Stimulated activated CD4-positive, alpha-beta T cell treated with anti-CD3 and anti-CD28 coated beads, Interleukin-4, amount 100 ng/mL, for 48 hours (primary cell): Measurements from ENCODE around the gene NTN1.
"Not testable (repeated sequence)": the region's sequence is repeated elsewhere in the genome, so short reads cannot be mapped to it uniquely, and the experiment has no call there.

Experiments used
- DNase-seq, 2 donors: peaks; one replicate each; pipeline ENCODE4 v3.0.0-alpha.2; 2020; ENCODE audit warnings: low read depth in 2 of 2

NTN1 gene

DNA sequence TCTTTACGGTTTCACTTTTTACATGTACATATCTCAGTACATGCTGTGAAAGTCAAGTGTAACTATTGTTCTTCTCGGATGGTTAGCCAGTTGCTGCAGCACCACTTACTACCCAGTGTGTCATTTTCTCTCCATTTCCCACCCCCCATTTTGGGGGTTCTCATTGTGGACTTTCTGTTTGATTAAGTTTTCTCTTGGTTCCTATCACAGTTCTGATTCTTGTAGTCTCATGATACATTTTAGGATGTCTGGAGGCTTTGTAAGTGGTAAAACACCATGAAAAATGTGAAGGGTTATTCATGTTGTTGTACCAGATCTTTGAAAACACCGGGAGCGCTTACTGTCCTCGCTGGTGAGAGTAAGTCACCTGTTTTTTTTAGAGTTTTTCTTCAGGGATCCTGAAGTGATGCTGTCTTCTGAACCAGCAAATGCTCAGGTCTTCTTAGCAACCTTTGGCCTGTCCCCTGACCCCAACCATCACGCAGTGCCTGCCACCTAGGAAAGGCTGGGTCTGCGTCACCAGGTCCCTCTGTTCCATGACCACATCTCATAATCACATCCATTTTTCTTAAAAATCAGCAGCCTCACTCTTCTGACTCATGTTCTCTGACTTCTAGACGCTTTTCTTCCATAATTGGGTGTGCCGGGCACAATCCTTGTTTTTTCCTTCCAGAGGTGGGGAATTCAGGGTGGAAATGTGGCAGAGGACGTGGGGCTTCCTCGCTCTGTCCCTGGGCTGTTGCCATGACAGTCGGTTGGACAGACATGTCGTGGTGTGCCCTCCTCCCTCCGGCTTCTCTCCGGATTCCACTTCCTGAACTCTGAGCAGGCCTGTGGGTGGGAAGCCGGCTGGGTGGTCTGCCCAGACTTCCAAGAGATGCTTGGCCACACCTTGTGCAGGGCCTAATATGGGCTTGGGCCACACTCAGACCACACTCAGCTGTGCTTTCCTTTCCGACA lies 102.6 kb downstream of the NTN1 start:
- DNase-seq: no peak

DNA sequence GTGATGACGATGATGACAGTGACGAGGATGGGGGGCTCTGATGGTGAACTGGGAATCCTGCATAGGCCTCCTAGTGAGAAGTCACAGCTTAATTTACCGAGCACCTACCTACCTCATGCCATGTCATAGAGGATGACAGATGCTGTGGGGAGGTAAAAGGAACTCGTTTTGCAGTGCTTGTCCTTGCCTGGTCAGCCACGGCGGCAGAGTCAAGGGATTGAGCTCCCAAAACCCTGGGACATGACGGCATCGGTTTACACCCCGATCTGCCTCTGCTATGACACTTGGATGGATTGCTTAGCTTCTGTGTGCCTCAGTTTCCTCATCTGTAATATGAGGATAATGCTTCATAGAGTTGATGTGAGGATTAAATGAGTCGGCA lies 103.2 kb downstream of the NTN1 start:
- DNase-seq: no peak

- no peak for DNase-seq
Observed at GRCh38 chr17:9125722-9126121, 104.4 kb downstream of the NTN1 start.

- no peak for DNase-seq
Observed at GRCh38 chr17:9127340-9127739, 106.0 kb downstream of the NTN1 start.

GRCh38 chr17:9131371-9131770 lies 110.1 kb downstream of the NTN1 start:
- DNase-seq: no peak

DNA sequence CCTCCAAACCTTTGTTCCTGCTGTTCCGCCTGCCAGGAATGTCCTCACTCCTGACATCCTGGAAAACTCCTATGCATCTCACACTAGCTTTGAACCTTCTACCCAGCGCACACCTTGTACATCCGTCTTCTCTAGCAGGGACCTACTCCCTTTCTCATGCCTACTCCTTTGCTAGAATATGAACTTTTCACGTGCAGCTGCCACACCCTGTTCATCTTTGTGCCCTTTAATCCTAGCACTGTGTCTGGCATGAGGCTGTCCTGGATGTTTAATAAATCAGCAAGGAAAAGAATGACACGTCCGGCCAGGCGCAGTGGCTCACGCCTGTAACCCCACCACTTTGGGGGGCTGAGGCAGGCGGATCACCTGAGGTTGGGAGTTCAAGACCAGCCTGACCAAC lies 111.0 kb downstream of the NTN1 start:
- DNase-seq: no peak

DNA sequence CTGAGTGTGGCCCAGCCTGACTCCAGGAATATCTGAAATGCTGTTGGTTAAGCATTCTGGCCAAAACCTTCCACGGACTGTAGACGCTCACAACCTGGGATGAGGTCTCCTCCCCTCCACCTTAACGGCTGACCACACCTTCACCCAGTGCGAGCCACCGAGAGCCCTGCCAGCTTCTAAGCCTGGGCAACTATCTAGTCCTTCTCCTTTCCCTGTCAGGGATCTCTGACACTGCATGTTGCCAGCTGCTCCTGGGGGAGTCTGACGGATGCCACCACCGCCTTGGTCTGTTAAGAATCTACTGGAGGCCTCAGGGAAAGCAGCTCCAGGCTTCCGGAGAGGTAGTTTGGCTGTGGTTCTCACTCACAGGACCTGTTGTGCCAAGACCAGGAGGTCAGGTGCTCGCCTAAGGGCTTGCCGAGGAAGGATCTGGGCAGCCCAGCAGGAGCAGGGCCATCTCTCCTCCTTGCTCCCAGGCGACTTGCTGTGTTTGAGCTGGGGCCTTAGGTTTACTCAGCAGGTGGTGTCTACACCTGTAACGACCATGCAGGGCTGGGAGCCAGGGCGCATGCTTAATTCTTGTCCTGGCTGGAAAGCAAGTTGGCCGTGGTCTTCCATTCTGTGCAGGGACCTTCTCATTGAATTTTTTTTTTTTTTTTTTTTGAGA lies 111.8 kb downstream of the NTN1 start:
- no peak for DNase-seq

DNA sequence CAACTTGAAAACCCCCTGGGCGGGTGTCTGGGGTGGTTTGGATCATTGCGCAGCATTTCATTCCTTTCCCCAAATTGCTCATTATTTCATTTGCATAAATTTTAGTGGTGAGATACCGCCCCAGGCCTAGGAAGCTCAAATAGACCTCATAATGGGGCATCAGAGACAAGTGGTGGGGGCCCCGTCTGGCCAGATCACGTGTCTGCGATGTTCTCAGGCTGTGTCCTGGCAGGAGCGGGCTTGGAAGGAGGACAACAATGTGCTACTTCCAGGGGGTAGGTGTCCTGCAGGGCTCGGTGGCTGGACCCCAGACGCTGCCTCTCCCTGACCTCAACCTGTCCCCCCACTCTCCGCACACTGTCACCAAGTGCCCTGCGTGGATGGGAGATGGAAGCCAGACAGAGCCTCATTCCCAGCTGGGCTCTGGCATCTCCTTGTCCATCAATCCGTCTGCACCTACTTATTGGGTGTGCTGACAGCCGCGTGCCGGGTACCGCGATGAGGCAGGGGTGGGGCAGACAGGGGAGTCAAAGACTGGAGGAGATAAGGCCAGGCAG lies 116.9 kb downstream of the NTN1 start:
- no peak for DNase-seq

DNA sequence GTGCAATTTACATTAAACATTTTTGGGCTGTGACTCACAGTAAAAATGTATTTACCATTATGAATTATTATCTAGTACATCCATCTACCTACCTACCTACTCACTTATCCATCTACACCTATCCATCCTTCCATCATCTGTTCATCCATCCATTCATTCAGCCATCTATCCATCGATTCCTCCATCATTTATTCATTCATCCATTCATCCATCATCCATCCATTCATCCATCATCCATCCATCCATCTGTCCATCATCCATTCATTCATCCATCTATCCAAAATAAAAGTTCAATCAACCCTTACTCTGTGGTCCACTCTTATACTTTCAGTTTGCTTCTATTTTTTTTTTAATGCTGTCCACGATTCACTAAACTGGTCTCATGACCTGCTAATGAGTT lies 118.4 kb downstream of the NTN1 start:
- DNase-seq: no peak

DNA sequence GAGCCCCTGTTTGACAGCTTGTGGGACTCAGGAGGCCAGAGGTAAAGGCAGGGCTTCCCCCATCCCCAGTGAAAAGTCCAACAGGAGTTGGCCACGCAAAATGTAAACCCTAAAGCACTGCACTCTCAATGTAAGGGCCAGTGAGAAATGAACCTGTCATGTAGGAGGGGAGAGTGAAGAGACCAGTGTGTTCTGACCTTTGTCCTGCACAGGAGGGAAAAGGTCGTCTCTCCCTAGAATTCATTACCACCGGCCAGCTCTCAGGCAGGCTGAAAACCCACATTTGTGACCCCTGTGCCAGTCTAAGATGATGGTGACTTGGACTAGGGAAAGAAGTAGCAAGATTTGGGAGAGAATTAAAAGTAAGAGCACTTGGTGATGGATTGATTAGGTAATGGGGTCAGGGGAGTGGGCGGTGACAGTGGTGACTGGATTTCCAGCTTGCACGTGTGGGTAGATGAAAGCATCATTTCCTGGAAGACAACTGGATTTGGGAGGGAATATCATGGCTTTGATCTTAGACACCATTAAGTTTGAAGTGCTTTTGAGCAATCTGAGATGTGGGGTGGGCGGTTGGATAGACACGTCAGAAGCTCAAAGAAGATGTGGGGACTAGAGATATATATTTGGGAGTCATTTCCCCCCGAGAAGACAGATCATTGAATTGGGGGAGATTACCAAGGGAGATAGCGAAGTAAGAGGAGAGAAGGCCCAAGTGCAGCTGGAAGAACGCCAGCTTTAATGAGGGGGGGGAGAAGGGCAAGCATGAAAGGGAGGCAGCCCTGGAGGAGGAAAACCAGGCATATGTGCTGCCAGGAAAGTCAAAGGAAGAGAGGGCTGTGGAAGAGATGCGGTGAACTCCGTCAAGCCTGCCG lies 119.5 kb downstream of the NTN1 start:
- peak in 1 of 2 donors; percentile 4 for DNase-seq

- no peak for DNase-seq
Observed at GRCh38 chr17:9141425-9141753, 120.1 kb downstream of the NTN1 start.

DNA sequence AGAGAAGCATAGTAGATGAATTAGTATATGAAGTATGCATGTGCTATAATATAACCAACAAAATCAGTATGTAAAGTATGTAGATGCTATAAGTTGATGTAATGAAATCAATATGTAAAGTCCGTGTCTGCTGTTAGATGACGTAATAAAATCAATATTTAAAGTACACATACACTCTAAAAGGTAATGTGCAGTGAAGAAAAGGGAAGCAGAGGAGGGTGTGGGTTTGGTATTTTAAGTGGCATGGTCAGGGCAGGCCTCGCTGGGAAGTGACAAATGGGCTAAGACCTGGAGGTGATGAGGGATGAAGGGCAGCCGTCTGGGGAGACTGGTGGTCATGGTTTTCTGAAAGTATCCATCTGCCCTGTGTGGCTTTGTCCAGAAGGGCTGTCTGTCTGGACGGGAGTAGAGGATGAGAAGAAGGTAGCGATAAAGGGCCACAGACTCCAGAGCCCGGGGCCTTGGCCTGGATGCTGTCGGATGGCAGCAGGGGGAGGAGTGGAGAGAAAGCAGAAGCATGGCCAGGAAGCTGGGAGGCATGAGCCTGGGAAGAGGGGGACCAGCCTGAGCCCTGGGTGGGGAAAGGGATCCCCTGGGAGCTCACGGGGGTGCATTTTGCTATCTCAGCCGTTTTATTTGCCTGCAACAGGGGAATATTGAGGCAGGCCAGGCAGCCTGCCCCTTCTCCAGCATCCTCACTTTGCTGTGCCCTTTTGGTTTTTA lies 121.6 kb downstream of the NTN1 start:
- DNase-seq: no peak

- no peak for DNase-seq
Observed at GRCh38 chr17:9144502-9145249, 123.4 kb downstream of the NTN1 start.

GRCh38 chr17:9146064-9146463 lies 124.8 kb downstream of the NTN1 start:
- DNase-seq: no peak

DNA sequence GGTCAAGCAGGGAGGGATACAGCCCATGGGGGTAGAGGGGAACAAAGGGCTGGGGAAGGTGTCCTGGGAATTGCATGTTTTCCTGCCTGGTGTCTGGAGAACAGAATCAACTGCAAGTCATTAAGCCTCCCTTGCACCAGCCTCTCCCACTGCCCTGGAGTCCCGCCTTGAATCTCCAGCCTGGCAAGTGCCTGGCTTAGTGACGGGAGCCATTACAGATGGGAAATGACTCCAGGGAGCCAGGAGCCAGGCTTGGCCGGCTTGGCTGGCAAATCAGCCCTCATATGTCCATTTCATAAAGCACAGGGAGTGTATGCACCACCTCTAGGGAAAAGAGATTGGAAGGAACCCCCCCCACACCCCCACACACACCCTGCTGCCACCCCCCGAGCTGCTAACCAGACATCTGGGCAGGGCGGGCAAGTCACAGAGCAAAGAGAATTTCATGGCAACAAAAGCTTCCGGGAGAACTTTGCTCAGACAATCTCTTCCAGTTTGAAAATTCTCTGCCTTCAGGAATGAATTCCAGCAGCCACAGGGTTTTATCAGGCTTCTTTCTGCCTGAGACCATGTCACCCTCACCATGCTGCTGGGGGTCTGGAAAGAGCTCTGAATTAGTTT lies 127.7 kb downstream of the NTN1 start:
- DNase-seq: no peak

DNA sequence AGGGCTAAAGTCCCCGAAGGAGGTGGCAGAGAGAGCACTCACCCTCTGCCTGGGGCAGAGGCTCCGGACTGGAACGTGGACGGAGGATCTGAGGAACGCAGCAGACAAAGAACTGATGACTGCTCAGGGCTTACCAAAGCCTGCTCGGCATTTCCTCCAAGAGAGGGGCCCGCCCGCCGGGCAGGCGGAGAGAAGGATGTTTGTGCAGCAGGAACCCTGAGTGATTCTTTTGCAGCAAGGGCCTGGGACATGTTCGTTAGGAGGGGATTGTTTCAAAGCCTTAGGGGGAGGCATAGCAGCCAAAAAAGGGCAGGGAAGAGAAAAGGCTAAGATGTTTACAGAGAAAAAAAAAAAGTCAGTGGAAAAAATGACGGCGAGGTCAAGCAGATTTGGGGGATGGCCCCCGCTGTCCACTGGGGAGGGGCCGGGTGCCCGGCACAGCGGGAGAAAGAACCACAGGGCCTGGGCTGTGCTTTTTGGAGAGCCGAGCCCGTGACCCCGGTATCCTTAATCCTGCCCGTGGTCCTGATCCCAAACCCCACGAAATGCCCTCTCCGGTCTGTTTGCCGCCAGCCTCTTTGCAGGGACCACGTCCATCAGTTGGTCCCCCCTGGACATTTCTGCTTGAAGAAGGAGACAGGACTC lies 129.3 kb downstream of the NTN1 start:
- DNase-seq: no peak

- DNase-seq: no peak
Observed at GRCh38 chr17:9151091-9151490, 129.8 kb downstream of the NTN1 start.

- DNase-seq: not testable (repeated sequence)
Observed at GRCh38 chr17:9151740-9152139, 130.4 kb downstream of the NTN1 start.
